Brain microvascular endothelial cell (primary cell): Measurements from ENCODE around the gene CPAMD8.
A peak's percentile ranks its signal among the peaks of the same experiment; 100 is the strongest.

Source experiments
- DNase-seq: peaks from one replicate; pipeline ENCODE4 v3.0.0-alpha.2; 2020
- H3K27ac ChIP-seq: fragments of 250-450 bp; sonication (Bioruptor Pico); 2 replicates; pipeline ENCODE4 v1.5.1; 2020; ENCODE audit warnings: mild to moderate bottlenecking, moderate library complexity
- H3K27me3 ChIP-seq: fragments of 250-450 bp; sonication (Bioruptor Pico); replicated peaks from 2 replicates; pipeline ENCODE4 v1.5.1; 2020; ENCODE audit warnings: mild to moderate bottlenecking
- H3K36me3 ChIP-seq: fragments of 250-450 bp; sonication (Bioruptor Pico); replicated peaks from 2 replicates; pipeline ENCODE4 v1.5.1; 2020; ENCODE audit warnings: mild to moderate bottlenecking
- H3K4me3 ChIP-seq: 2 replicates; pipeline ENCODE4 v1.5.1; 2011; ENCODE audit warnings: low read depth, mild to moderate bottlenecking, control low read depth, low read length, moderate library complexity
- CTCF ChIP-seq: IDR thresholded peaks from 2 replicates; pipeline ENCODE4 v1.5.1; 2011; ENCODE audit warnings: low read depth, mild to moderate bottlenecking, moderate library complexity, low read length, control low read depth, inconsistent platforms; ENCODE audit errors: missing control alignments
- in situ Hi-C: cut with HindIII; loops from 2 replicates; pipeline ENCODE4 v1.10.0; 2017; ENCODE audit warnings: low sequenced_read_pairs, low pct_ligation_motif_present

CPAMD8 gene

GRCh38 chr19:16887353-16888265, 139.0 kb downstream of the CPAMD8 start:
- H3K36me3 ChIP-seq = no peaks in the 10 kb centered on the region
- in situ Hi-C loops = no loop called here

GRCh38 chr19:16886305-16886880, 140.2 kb downstream of the CPAMD8 start:
- TF ChIP-seq CTCF = no peak
- DNase-seq = peak; percentile 83
- in situ Hi-C loops = no loop called here
- Histone ChIP-seq H3K36me3 (no peaks in the 10 kb centered on the region), H3K4me3 (no peak overlapping the region), H3K27me3 (no peaks in the 10 kb centered on the region), H3K27ac (peak overlapping the region; percentile 90)

More at GRCh38 chr19:16887353-16888265, 139.0 kb downstream of the CPAMD8 start:
- TF ChIP-seq CTCF = no peak
- Histone ChIP-seq H3K27ac (peak overlapping the region; percentile 90), H3K4me3 (no peak overlapping the region), H3K27me3 (no peaks in the 10 kb centered on the region)
- DNase-seq = no peak

GRCh38 chr19:16885166-16885565, 141.4 kb downstream of the CPAMD8 start:
- H3K27ac ChIP-seq = no peak overlapping the region
- no peak overlapping the region for H3K4me3 ChIP-seq
- no peaks in the 10 kb centered on the region for H3K27me3 ChIP-seq
- TF ChIP-seq CTCF = no peak
- in situ Hi-C loops = no loop called here
- peak; percentile 38 for DNase-seq
- H3K36me3 ChIP-seq = peaks cover 7% of the 10 kb centered on the region

GRCh38 chr19:16883522-16883921, 143.1 kb downstream of the CPAMD8 start:
- no peak overlapping the region for H3K4me3 ChIP-seq
- in situ Hi-C loops = no loop called here
- no peak for TF ChIP-seq CTCF
- no peak overlapping the region for H3K27ac ChIP-seq
- no peaks in the 10 kb centered on the region for H3K27me3 ChIP-seq
- no peak for DNase-seq
- peaks cover 23% of the 10 kb centered on the region for H3K36me3 ChIP-seq

- no peak for DNase-seq
- Histone ChIP-seq H3K27ac (no peak overlapping the region), H3K4me3 (no peak overlapping the region), H3K27me3 (no peaks in the 10 kb centered on the region), H3K36me3 (peaks cover 33% of the 10 kb centered on the region)
- TF ChIP-seq CTCF = no peak
- in situ Hi-C loops = no loop called here
Observed at GRCh38 chr19:16882146-16882545, 144.5 kb downstream of the CPAMD8 start.
